ENCODE measurements around the gene IER3.
A peak's percentile ranks its signal among the peaks of the same experiment; 100 is the strongest.

DNA sequence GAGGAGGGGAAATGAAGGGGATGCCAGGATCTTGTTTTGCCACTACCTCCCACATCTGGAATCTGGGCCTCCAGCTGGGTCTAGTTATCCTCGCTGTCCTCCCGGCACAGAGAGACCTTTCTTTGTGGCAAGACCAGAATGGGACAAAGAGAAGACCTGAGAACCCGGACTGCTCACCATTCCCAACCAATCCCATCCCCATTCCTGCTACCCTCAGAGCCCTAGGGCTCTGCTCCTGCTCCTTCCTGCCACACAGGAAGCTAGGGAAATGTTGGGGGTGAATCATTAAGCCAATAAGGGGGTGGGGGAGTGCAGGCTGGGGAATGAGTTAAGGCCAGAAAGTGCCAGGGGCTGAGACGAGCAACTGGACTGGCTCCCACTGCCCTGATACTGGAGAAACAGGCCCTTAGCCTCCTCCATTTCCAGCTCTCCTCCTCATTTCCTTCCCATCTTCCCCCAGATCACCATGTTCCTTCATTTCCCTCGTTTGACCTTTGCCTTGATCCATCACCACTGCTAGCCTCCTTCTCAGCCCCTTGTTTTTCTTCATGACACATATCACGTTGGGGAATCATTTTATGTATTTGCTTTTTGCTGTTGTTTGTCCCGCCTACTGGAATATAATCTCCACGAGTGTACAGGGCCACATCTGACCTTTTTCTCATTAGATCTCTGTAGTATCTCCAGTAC, 4.6 kb upstream of the IER3 start:
- TF ChIP-seq, protein P1, sequence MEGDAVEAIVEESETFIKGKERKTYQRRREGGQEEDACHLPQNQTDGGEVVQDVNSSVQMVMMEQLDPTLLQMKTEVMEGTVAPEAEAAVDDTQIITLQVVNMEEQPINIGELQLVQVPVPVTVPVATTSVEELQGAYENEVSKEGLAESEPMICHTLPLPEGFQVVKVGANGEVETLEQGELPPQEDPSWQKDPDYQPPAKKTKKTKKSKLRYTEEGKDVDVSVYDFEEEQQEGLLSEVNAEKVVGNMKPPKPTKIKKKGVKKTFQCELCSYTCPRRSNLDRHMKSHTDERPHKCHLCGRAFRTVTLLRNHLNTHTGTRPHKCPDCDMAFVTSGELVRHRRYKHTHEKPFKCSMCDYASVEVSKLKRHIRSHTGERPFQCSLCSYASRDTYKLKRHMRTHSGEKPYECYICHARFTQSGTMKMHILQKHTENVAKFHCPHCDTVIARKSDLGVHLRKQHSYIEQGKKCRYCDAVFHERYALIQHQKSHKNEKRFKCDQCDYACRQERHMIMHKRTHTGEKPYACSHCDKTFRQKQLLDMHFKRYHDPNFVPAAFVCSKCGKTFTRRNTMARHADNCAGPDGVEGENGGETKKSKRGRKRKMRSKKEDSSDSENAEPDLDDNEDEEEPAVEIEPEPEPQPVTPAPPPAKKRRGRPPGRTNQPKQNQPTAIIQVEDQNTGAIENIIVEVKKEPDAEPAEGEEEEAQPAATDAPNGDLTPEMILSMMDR (IDR thresholded peaks at IDR 0.05 in 8 of 11, conservative IDR thresholded peaks at IDR 0.05 in 3 of 11) = no peak
- TF ChIP-seq POLR2A (IDR thresholded peaks at IDR 0.05) (no peak), POLR2AphosphoS5 (IDR thresholded peaks at IDR 0.05) (peak in 1 of 3 donors; percentile 10)

Measured in spleen (tissue), 7 donors.